HG02884 (cell line): Measurements from ENCODE around the gene AGA.

Source experiments
- ATAC-seq: cut with Tn5 transposase; IDR thresholded peaks from one replicate; pipeline ENCODE4 v1.9.1; 2021; ENCODE audit warnings: mild to moderate bottlenecking, moderate library complexity; ENCODE audit not compliant: unreplicated experiment

The AGA gene

DNA sequence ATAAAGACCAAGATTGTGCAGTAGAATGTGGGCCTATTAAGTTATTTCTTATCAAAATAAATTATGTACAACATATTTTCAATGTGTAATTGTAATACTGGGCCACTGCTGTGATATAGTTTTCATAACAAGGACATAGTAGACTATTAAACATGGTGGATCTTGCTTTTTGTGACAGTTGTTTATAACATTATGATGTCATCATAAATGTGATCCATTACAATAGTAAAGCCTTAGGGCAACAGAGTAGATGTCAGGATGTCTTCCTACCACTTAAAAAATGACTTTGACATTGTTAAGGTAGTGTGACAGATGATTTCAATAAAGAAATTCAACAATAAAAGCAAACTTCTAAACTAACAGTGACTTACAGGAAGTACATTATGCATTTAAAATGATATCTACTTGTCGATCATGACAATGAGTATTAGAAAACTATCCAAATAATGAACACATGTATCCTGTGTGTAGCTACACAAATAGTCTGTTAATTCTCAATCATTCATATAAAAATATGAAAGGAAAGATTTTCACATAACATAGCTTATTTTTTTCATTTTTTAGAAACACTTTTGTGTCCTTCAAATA is 5.3 kb upstream of the AGA start:
- ATAC-seq, result no peak

GRCh38 chr4:177446586-177446985 is 4.3 kb upstream of the AGA start:
- ATAC-seq, result no peak

GRCh38 chr4:177444911-177445736 is 2.9 kb upstream of the AGA start:
- ATAC-seq, result no peak

DNA sequence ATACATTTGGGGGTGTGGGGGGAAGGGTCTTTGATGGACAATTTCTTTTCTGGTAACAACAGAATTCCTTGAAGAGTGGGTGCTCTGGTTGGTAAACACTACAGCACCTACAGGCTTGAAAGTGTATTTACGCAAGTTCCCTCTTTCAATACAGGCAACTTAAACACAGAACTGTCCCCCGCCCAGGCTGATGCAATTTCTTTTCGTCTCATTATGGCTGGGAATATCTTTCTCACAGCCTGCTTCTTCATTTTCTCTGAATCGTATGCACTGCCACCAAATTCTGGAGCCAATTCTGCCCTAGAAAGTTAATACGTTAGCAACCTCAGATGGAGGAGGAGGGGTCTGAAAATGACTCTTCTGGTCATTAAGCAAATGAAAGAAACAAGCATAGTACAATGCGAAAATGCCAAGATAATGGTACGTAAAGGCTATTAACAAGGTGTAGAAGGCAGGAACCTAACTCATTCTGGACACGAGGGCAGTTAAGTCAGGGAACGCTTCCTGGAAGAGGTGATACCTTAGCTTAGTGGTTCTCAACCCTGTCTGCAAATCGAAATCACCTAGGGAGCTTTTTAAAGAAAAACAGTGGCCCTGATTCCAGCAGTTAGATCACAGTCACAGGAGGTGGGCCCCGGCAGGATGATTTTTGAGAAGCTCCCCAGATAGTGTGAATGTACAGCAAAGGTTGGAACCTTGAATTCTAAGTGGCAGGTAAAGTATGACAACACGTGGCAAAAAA is 1.0 kb downstream of the AGA start:
- peak; percentile 38 for ATAC-seq

GRCh38 chr4:177436456-177436855 is 5.8 kb downstream of the AGA start:
- no peak for ATAC-seq

- no peak for ATAC-seq
Measured at GRCh38 chr4:177434667-177435066, 7.6 kb downstream of the AGA start.

DNA sequence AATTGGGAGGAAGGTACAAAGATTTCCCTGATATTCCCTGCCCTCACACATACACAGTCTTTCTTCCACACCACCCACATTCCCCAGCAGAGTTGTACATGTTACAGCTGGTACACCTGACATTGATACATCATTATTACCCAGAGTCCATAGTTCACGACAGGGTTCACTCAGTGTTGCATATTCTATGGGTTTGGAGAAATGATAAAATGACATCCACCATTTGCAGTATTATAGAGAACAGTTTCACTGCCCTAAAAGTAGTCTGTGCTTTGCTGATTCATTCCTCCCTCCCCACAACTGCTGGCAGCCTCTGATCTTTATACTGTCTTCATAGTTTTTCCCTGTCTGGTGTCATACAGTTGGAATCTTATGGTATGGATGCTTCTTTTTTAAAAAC is 15.0 kb downstream of the AGA start:
- ATAC-seq, result no peak

DNA sequence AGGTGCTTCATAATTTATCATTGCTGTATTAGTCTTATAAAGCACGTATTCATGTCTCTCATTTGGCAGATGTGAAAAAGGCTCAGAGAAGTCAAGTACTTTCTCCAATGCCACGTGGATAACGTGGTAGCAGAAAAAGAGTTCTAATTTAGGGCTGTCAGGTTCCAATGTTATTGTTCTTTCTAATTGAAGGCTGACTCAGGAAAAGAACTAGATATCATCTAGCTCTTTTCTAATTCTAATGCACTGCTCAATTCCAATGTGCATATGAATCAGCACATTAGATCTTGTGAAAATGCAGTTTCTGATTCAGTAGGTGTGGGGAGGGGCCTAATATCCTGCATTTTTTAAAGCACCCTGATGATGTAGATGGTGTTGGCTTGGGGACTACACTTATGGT is 22.8 kb downstream of the AGA start:
- ATAC-seq, result no peak

DNA sequence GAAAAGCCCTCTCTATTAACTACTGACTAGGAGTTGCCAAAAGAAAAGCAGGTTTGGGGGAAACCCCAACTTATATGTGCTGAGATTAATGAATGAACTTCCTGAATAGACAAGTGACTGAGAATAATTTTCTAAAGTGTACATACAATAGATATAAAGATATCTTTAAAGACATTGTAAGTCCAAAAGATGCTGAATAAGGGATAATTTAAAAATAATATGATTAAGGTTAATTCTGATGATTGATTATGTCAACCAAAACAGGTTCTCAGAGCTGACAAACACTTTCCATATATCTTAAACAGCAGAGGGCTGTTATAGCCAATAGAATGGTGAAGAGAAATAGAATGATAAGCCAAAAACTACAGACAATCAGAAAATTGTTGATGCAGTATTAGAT is 28.6 kb downstream of the AGA start:
- ATAC-seq, result no peak

DNA sequence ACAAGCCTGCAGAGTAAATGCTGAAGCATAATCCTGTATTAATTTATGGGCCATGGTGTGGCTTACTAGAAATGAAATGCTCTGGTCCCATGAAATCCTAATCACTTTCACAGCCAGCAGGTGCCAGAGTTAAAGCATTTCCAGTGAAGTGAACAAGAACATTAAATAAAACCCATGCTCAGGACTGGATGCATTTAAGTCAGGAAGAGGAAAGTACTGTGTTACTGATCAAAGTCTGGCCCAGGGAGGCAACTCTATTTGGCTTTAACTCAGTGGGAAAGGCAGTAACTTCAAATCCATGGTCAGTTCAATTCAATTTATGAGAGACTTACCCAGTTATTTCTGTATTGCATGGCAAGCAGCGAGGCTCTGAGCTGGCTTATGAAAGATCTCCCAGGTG is 29.2 kb downstream of the AGA start:
- ATAC-seq, result no peak

- ATAC-seq, result no peak
Measured at GRCh38 chr4:177411996-177412395, 30.2 kb downstream of the AGA start.

- ATAC-seq, result no peak
Measured at GRCh38 chr4:177410566-177410965, 31.7 kb downstream of the AGA start.

DNA sequence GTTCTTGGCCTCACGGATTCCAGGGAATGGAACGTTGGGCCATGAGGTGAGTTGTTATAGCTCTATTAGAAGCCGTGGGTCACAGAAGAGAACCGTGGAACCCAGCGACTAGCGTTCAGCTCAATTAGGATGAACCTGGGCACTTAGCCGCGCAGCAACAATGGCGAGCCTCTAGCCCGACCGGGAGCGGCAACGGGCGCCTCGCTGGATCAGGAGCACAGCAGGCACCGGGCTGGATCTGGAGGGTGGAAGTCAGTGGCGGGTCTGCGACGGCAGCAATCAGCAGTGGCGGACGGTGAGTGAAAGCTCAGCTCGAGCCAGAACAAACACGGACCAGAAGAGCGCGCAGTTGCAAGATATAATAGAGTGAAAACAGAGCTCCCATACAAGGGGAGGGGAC is 34.2 kb downstream of the AGA start:
- ATAC-seq, result no peak

DNA sequence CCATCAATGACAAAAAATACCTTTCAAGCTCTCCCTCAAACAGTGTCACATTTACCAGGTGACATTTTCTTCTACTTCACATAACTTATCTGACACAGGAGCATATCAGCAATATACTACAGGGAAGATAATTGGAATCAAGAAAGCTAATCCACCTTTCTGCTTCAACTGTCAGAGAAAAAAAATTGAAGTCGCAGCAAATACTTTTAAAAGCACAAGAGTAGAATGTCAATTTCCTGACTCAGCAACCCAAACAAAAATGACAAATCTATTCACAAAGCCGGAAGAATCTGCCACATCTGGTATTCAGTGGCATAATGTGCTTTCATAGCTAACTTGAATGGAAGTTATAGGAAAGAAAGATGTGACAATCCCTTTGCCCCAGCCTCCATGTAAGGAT is 36.7 kb downstream of the AGA start:
- no peak for ATAC-seq

GRCh38 chr4:177404986-177405385 is 37.3 kb downstream of the AGA start:
- no peak for ATAC-seq

DNA sequence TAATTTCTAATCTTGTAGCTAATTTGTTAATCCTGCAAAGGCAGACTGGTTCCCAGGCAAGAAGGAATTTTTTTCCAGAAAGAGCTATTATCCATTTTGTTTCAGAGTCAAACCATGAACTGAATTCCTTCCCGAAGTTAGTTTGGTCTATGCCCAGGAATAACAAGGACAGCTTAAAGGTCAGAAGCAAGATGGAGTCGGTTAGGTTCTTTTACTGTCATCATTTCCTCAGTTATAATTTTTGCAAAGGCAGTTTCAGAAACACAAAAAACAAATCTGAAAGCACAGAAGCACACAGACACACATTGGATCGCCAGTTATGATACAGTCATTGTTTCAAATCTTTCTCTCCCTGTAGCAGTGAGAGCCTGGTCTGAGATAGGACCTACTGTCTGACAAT is 37.9 kb downstream of the AGA start:
- no peak for ATAC-seq

DNA sequence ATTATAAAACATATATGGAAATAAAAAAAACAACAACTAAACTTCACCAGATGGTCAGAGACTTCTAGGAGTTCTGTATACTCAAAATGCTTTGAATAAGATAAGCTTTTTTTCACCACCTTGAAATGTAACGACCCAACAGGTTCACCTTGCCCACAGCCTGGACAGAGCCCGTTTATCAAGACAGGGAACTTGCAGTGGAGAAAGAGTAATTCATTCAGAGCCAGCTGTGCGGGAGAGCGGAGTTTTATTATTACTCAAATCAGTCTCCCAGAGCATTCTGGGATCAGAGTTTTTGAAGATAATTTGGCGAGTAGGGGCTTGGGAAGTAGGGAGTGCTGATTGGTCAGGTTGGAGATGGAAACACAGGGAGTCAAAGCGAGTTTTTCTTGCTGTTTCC is 38.5 kb downstream of the AGA start:
- no peak for ATAC-seq

DNA sequence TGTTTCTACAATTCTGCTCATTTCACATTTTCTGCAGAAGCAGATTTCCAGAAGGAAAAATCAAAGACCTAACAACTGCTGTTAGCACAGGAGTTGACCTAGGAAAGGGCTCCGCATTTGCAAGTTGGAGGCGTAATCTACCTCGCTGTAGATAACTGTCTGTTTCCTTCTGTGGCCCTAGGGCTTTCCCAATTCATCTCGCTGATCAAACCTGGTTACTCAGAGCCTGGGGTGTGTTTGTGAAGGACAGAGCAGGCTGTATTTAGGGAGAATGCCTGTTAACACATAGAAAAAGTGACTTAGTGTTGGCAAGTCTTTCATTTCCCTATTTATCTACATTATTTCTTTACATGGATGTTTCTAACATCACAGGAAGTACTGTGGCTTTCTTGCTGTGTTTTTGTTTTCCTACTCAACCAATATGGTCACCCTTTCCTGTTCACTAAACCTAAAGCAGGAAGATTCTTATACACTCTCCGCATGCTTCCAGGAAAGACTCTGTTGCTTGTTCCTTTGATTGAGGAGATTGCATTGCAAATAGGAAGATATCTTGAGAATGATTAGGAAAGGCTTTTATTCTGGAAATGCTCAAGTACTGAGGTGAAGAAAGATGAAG is 40.5 kb downstream of the AGA start:
- no peak for ATAC-seq

DNA sequence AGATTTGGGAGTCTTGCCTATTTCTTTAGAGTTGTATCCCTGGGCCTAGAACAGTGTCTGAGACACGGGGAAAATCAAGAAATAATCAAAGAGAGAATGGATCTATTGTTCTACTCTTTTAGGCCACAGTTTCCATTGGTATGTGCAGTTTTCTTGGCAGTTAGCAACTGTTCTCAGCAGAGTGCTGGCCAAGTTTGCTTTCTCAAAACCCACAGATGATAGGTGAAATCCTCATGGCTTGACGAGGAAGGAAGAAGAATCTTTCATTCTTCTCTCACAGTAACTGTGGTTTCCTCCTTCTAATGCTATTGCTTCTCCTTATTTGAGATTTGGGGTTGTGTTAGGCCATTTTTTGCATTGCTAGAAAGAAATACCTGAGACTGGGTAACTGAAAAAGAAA is 42.2 kb downstream of the AGA start:
- no peak for ATAC-seq

GRCh38 chr4:177396352-177396751 is 45.9 kb downstream of the AGA start:
- no peak for ATAC-seq

- peak; percentile 73 for ATAC-seq
Measured at GRCh38 chr4:177393236-177393635, 49.0 kb downstream of the AGA start.

- ATAC-seq, result no peak
Measured at GRCh38 chr4:177391953-177392352, 50.3 kb downstream of the AGA start.
